Right ventricle myocardium inferior (tissue), 1 donor: ENCODE results near the gene HIGD1A. TPM values are rescaled to one million over a fixed set of nuclear protein-coding genes. Genes with fewer than 3 reads are reported as not detected.
A peak's percentile ranks its signal among the peaks of the same experiment; 100 is the strongest.

Experiments
- ATAC-seq: fragments of 200-7000 bp; cut with Tn5 transposase; one replicate; pipeline ENCODE4 v1.9.1; 2020; ENCODE audit warnings: mild to moderate bottlenecking, moderate library complexity
- DNase-seq: peaks from one replicate; pipeline ENCODE4 v3.0.0; 2021; ENCODE audit errors: missing footprints
- intact Hi-C: fragments of 100-400 bp; cut with DNase I; formaldehyde crosslinking; loops from one replicate; pipeline ENCODE4 v1.11.0; 2022
- total RNA-seq: library from RNA; stranded (reverse); fragmentation: NEBNext Ultra II Directional; extraction: Animal tissue kit (Norgen Biotek cat#: 25700); gene quantifications from one replicate; pipeline ENCODE4 v1.2.1, GENCODE V29; 2021
- donor health status: DM: no; HTN: yes; CAD: no; lungs with severe emphysema.

Gene HIGD1A
- total RNA-seq, 1 donor from 2014 or later, result 335 TPM

DNA sequence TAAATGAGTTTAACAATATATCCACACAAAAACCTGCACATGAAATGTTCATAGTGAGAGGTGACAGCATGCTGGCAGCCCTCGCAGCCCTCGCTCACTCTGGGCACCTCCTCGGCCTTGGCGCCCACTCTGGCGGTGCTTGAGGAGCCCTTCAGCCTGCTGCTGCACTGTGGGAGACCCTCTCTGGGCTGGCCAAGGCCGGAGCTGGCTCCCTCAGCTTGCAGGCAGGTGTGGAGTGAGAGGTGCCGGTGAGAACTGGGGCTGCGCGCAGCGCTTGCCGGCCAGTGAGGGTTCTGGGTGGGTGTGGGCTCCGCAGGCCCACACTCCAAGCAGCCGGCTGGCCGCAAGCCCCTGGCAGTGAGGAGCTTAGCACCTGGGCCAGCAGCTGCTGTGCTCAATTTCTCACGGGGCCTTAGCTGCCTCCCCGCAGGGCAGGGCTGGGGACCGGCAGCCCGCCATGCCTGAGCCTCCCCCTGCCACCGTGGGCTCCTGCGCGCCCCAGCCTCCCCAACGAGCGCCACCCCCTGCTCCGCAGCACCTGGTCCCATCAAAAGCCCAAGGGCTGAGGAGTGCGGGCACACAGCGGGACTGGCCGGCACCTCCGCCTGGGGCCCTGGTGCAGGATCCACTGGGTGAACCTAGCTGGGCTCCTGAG is 34.7 kb downstream of the HIGD1A start:
- DNase-seq, result no peak

DNA sequence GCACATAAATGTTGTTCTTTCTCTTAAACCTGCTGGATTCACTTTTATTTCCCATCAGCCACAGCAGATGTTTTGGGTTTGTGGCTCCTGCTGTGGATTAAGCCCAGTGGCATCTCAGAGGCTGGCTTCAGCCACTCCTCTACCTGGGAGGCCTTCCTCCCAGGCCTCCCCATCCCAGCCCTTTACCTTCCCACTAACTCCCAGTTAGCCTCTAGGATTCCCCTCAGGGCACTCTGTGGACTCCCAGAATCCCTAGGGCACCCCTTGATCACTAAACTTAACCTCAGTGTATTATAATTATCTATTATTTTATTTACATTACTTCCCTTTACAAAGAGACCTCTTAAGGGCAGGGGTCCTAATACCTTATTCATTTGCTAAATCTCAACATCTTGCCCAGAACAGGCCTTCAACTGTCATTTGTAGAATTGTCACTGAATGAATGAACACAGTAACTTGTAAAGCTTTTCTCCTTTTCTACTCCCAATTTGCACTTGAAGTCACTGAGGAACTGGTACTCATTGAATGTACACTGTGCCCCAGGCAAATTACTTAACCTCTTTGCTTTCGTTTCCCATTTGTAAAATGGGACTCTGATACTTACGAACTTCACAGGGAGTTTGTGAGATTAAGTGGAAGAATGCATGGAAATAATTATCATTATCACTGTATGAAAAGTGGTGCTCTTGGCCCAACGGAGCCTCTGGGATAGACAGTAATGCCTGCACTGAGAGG is 39.6 kb downstream of the HIGD1A start:
- DNase-seq, result no peak
- ATAC-seq, result no peak
- intact Hi-C loops, result no loop called here

More for the DNA sequence above, 34.7 kb downstream of the HIGD1A start:
- intact Hi-C loops, result no loop called here
- ATAC-seq, result no peak

DNA sequence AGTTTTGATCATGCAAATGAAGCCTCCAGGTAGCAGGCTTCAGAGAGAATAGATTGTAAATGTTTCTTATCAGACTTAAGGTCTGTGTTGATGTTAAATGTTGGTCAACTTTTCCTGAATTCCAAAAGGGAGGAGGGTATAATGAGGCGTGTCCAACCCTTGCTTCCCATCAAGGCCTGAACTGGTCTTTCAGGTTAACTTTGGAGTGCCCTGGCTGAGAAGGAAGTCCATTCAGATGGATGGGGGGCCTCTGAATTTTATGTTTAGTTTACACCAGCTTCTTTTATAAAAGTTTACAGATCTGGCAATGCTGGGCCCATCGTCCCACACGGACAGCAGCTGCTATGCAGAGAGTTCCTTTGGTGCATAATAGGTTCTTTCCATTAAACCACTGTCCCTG is 40.2 kb downstream of the HIGD1A start:
- intact Hi-C loops, result no loop called here
- DNase-seq (no peak), ATAC-seq (no peak)

GRCh38 chr3:42763021-42763420 is 41.3 kb downstream of the HIGD1A start:
- ATAC-seq (no peak), DNase-seq (no peak)
- intact Hi-C loops, result no loop called here

DNA sequence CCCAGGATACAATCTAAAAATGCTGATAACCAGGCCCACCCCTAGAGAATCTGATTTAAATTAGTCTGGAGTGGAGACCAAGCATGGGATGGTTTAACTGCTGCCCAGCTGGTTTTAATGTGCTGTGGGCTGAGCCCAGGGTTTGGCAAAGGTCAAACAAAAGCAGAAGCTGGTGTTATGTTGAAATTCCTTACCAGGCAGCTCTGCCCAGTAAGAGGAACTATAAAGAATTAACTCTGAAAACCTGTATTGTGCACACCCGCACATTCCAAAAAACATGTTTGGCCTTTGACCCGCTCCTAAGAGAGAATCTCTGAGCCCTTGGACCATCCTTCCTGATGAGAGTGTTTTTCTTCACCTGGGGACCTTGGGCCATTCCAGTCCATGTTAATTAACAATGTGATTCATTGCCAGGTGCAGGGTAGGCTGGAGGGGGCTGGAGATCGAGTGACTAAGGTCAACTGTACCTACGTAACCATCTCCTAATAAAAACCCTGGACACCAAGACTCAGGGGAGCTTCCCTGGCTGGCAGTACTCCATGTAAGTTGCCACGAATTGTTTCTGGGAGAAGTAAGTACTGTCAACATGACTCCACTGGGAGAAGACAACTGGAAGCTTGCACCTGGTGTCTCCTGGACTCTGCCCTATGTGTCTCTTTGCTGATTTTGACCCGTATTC is 42.1 kb downstream of the HIGD1A start:
- peak; percentile 77 for ATAC-seq
- DNase-seq, result no peak
- intact Hi-C loops, result no loop called here

- DNase-seq, result no peak
- ATAC-seq, result no peak
- intact Hi-C loops, result loop anchor here (10.0 kb wide), 1 partner anchor 533 kb away; no protein-coding TSS in a partner anchor
Observed at GRCh38 chr3:42758126-42758525, 46.2 kb downstream of the HIGD1A start.

GRCh38 chr3:42756681-42757213 is 47.5 kb downstream of the HIGD1A start:
- ATAC-seq (no peak), DNase-seq (no peak)
- intact Hi-C loops, result loop anchor here (10.0 kb wide), 1 partner anchor 532 kb away; no protein-coding TSS in a partner anchor

DNA sequence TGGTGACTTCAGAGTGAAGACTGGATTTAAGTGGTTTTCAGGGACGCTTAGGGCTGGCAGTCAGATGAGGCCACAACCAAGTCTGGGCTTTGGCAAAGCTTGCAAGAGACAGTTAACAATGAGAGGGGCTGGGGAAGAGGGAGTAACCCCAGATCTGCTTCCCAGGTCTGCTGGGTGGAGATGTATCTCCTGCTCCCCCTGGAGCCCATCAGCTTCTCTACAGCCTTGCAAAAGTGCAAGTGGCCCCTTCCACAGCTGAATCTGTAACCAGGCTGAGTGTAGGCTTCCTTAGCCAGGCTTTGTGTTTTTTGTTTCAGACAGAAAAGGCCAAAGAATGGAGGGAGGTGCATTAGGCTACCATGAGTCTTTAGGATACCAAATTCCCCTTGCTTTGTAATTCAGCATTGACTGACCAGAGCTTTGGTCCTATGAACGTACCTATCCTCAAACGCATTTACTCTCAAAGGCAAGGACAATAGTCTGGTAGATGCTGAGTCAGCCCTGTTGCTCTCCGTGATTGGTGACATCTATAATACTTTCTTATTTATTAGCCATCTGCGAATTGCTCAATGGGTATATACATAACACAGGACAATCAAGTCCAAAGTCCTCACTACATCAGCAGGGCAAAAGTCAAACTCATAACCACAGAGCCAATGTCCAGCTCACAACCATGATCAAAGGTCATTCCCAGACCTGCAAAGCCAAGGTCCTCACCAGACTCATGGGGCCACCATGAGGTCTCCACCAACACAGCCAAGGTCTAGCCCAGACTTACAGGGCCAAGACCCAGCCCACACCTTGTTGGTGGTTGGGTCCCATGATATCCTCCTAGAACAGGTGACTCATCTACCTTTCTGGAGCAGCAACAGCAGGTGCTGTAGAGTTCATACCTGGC is 48.4 kb downstream of the HIGD1A start:
- no peak for DNase-seq
- no peak for ATAC-seq
- intact Hi-C loops, result loop anchor here (10.0 kb wide), 1 partner anchor 531 kb away; no protein-coding TSS in a partner anchor

GRCh38 chr3:42753757-42754156 is 50.5 kb downstream of the HIGD1A start:
- intact Hi-C loops, result loop anchor here (5.0 to 10.0 kb wide), 2 partner anchors 246 to 529 kb away; no protein-coding TSS in a partner anchor
- ATAC-seq, result no peak
- DNase-seq, result no peak

DNA sequence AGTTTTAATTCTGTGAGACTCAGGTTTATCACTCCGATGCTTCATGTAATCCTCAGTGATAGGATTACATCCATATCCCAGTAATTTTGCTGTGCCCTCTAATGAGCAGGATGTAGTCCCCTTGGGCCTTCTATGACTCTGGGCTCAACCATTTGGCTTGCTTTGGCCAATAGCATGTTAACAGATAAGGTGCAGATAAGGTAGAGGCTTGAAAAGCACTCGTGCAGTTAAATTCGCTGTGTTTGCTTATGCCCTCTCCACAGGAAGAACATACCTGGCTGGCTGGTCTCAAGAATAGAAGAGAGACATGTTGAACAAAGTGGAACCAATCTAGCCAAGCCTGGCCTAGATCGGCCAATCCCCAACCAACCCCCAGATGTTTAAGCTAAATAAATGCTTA is 51.3 kb downstream of the HIGD1A start:
- ATAC-seq (no peak), DNase-seq (no peak)
- intact Hi-C loops, result loop anchor here (5.0 to 10.0 kb wide), 2 partner anchors 246 to 528 kb away; no protein-coding TSS in a partner anchor

- DNase-seq (no peak), ATAC-seq (no peak)
- intact Hi-C loops, result loop anchor here (5.0 to 10.0 kb wide), 2 partner anchors 245 to 528 kb away; no protein-coding TSS in a partner anchor
Observed at GRCh38 chr3:42752441-42752840, 51.8 kb downstream of the HIGD1A start.

DNA sequence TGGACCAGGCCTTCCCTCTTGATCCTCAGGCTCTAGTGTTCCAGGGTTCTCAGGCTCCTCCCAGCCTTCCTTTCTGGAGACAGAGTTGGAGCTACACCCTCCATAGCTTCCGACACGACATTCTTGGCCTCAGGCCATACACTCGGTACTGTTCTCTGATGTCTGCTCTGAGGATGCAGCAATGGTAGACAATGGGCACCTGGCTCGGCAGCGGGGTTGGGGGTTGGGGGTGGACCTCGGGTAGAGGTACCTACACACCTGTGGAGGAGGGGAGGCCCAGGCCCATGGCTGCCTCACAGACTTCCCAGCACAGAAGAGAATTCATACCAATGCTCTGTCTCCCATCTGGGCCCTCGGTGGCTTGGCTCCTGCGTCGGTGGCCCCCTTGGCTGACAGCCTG is 52.7 kb downstream of the HIGD1A start:
- ATAC-seq (no peak), DNase-seq (no peak)
- intact Hi-C loops, result loop anchor here (5.0 to 10.0 kb wide), 2 partner anchors 244 to 527 kb away; no protein-coding TSS in a partner anchor

DNA sequence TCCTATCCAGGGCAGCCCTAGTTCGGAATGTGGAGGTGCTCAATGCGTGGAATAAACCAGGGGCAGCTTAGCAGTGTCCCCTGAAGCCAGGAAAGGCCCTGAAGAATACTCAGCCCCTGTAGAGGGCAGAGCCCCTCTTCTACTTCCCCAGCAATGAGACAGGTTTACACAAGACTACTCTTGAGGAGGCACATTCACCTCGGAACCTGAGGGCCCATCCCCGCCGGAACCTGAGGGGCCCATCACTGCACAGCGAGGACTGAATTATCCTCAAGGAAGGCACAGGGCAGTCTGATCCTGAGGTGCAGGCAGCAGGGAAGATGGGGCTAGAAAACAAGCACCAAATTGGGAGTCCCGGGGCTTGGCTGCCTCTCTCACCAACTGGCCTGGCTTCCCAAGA is 53.5 kb downstream of the HIGD1A start:
- ATAC-seq (no peak), DNase-seq (no peak)
- intact Hi-C loops, result loop anchor here (5.0 to 10.0 kb wide), 2 partner anchors 244 to 526 kb away; no protein-coding TSS in a partner anchor

GRCh38 chr3:42749753-42750231 is 54.5 kb downstream of the HIGD1A start:
- ATAC-seq, result peak; percentile 17
- intact Hi-C loops, result loop anchor here (2.0 to 10.0 kb wide), 3 partner anchors 167 to 525 kb away; no protein-coding TSS in a partner anchor
- no peak for DNase-seq

- no peak for DNase-seq
- intact Hi-C loops, result loop anchor here (2.0 kb wide), 1 partner anchor 166 kb away; no protein-coding TSS in a partner anchor
- no peak for ATAC-seq
Observed at GRCh38 chr3:42749025-42749752, 55.1 kb downstream of the HIGD1A start.

DNA sequence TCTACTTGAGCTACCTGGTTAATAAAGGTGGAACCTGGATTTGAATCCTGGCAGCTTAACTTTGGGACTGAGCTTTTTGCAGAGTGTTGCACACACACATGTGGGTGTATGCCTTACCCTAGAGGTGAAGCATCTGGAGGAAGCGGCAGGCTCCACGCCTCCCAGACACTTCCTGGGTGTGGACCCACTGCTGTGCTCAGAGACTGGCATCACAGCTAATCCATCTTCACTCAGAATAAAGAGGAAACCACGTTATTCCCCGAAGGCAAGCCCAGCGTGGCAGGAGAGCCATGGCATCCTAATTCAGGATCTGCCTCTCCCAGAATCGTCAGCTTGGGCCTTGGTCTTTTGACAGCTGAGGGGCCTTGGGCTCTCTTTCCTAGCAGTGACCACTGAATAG is 56.7 kb downstream of the HIGD1A start:
- ATAC-seq, result no peak
- intact Hi-C loops, result no loop called here

More for the DNA sequence above, 56.7 kb downstream of the HIGD1A start:
- DNase-seq, result no peak
